Mammary epithelial cell (primary cell): ENCODE data around the gene ADGRB3.

Source experiments
- CTCF ChIP-seq, 2 donors: IDR thresholded peaks in 1 of 2; conservative IDR thresholded peaks in 1 of 2; 2 replicates each; pipeline ENCODE4 v1.5.1; 2011 to 2012; ENCODE audit warnings: inconsistent platforms in 2 of 2, low read length in 2 of 2, mild to moderate bottlenecking in 2 of 2, control low read depth in 1 of 2, low read depth in 1 of 2; ENCODE audit not compliant: insufficient read depth in 1 of 2; ENCODE audit errors: extremely low read depth in 1 of 2
- EZH2 ChIP-seq: IDR thresholded peaks from 2 replicates; pipeline ENCODE4 v1.6.1; 2012; ENCODE audit warnings: low read length, inconsistent platforms, borderline replicate concordance

- no peak for TF ChIP-seq CTCF (conservative IDR thresholded peaks at IDR 0.05 in 1 of 2, IDR thresholded peaks at IDR 0.05 in 1 of 2; ENCODE audit: extremely low read depth in 1 of 2, insufficient read depth in 1 of 2, low read depth in 1 of 2, low read length in 2 of 2)
- no peak for TF ChIP-seq EZH2
These were observed 387.9 kb downstream of the ADGRB3 start for GRCh38 chr6:69022993-69023392.
